Cardiac septum (tissue), 1 donor: ENCODE results near the gene NCMAP. TPM values are rescaled to one million over a fixed set of nuclear protein-coding genes. Genes with fewer than 3 reads are reported as not detected.

Experiments
- DNase-seq: peaks from one replicate; pipeline ENCODE4 v3.0.0-alpha.2; 2020; ENCODE audit warnings: low spot score
- intact Hi-C: fragments of 100-400 bp; cut with DNase I; formaldehyde crosslinking; loops from one replicate; pipeline ENCODE4 v1.14.0; 2022
- total RNA-seq: library from RNA; stranded (reverse); fragmentation: NEBNext Ultra II Directional; extraction: Animal tissue kit (Norgen Biotek cat#: 25700); gene quantifications from one replicate; pipeline ENCODE4 v1.2.1, GENCODE V29; 2021
- donor health status: DM: no; HTN: no; CAD: no.

The NCMAP gene
- total RNA-seq, 1 donor from 2014 or later, result not detected

GRCh38 chr1:24606296-24606605 is 50.4 kb downstream of the NCMAP start:
- DNase-seq, result no peak
- intact Hi-C loops, result no loop called here

GRCh38 chr1:24606621-24607020 is 50.7 kb downstream of the NCMAP start:
- no peak for DNase-seq
- intact Hi-C loops, result no loop called here

GRCh38 chr1:24609949-24610517 is 54.1 kb downstream of the NCMAP start:
- DNase-seq, result no peak
- intact Hi-C loops, result no loop called here

- intact Hi-C loops, result no loop called here
Measured at GRCh38 chr1:24619376-24619775, 63.5 kb downstream of the NCMAP start.

GRCh38 chr1:24620678-24621077 is 64.8 kb downstream of the NCMAP start:
- intact Hi-C loops, result no loop called here
- no peak for DNase-seq

More at GRCh38 chr1:24619376-24619775, 63.5 kb downstream of the NCMAP start:
- no peak for DNase-seq

- intact Hi-C loops, result no loop called here
Measured at GRCh38 chr1:24621121-24621520, 65.2 kb downstream of the NCMAP start.

GRCh38 chr1:24622218-24622617 is 66.3 kb downstream of the NCMAP start:
- DNase-seq, result no peak
- intact Hi-C loops, result no loop called here

More at GRCh38 chr1:24621121-24621520, 65.2 kb downstream of the NCMAP start:
- no peak for DNase-seq

GRCh38 chr1:24632832-24633175 is 76.9 kb downstream of the NCMAP start:
- DNase-seq, result no peak
- intact Hi-C loops, result loop anchor here (5.0 kb wide), 2 partner anchors 76 to 431 kb away; partner anchors contain the start of gene NCMAP

- DNase-seq, result no peak
- intact Hi-C loops, result loop anchor here (1.0 to 5.0 kb wide), 2 partner anchors 93 to 248 kb away; no protein-coding TSS in a partner anchor
Measured at GRCh38 chr1:24635195-24635843, 79.4 kb downstream of the NCMAP start.

- intact Hi-C loops, result loop anchor here (5.0 kb wide), 1 partner anchor 250 kb away; no protein-coding TSS in a partner anchor
- DNase-seq, result no peak
Measured at GRCh38 chr1:24636661-24637357, 80.9 kb downstream of the NCMAP start.

GRCh38 chr1:24639094-24639493 is 83.2 kb downstream of the NCMAP start:
- intact Hi-C loops, result loop anchor here (5.0 kb wide), 1 partner anchor 252 kb away; no protein-coding TSS in a partner anchor
- DNase-seq, result no peak

GRCh38 chr1:24639881-24640280 is 84.0 kb downstream of the NCMAP start:
- DNase-seq, result no peak
- intact Hi-C loops, result loop anchor here (5.0 kb wide), 2 partner anchors 223 to 253 kb away; partner anchors contain the start of gene NIPAL3

GRCh38 chr1:24640288-24640687 is 84.4 kb downstream of the NCMAP start:
- intact Hi-C loops, result loop anchor here (5.0 kb wide), 1 partner anchor 223 kb away; the partner anchor contains the start of gene NIPAL3
- no peak for DNase-seq

- DNase-seq, result no peak
- intact Hi-C loops, result loop anchor here (2.0 to 5.0 kb wide), 4 partner anchors 53 to 224 kb away; partner anchors contain the start of genes CLIC4 and NIPAL3
Measured at GRCh38 chr1:24641646-24642151, 85.8 kb downstream of the NCMAP start.

GRCh38 chr1:24642481-24643362 is 86.8 kb downstream of the NCMAP start, which contains the start of gene SRRM1:
Gene SRRM1 (plus strand): TSS chr1:24643302. CDS start chr1:24643327, 25 bp downstream.
- intact Hi-C loops, result loop anchor here (2.0 to 5.0 kb wide), 4 partner anchors 52 to 225 kb away; partner anchors contain the start of genes CLIC4 and NIPAL3
- peak; percentile 100 for DNase-seq

- intact Hi-C loops, result loop anchor here (2.0 to 5.0 kb wide), 4 partner anchors 51 to 226 kb away; partner anchors contain the start of genes CLIC4 and NIPAL3
- DNase-seq, result peak; percentile 79
Measured at GRCh38 chr1:24643363-24644099, 87.6 kb downstream of the NCMAP start.

GRCh38 chr1:24644100-24644384 is 88.2 kb downstream of the NCMAP start:
- intact Hi-C loops, result loop anchor here (5.0 kb wide), 1 partner anchor 227 kb away; the partner anchor contains the start of gene NIPAL3

GRCh38 chr1:24648919-24649318 is 93.0 kb downstream of the NCMAP start:
- no peak for DNase-seq
- intact Hi-C loops, result no loop called here

More at GRCh38 chr1:24644100-24644384, 88.2 kb downstream of the NCMAP start:
- no peak for DNase-seq
